K562 (cell line): ENCODE results near the gene ST6GALNAC1. TPM values are rescaled to one million over a fixed set of nuclear protein-coding genes. Genes with fewer than 3 reads are reported as not detected.

Source experiments
- ATAC-seq: fragments of 200-7000 bp; cut with Tn5 transposase; 3 replicates; pipeline ENCODE4 v1.9.1; 2020; ENCODE audit warnings: moderate library complexity
- BruUV-seq: library from RNA; stranded (reverse); fragments of 400-500 nt; replicated peaks from 2 replicates; lab custom pipeline; 2021; lab: Mats Ljungman, UMichigan
- CTCF ChIA-PET: fragments of 300-600 bp; formaldehyde crosslinking; extraction: SDS; loops from one replicate; lab custom pipeline; 2021; ENCODE audit warnings: low intra/inter-chr PET ratio; lab: Yijun Ruan, JAX
- POLR2A ChIA-PET: fragments of 300-600, 350-650 bp; sonication (Branson Sonifier 250); formaldehyde crosslinking; extraction: SDS; loops from one replicate; lab custom pipeline; 2021; ENCODE audit warnings: antibody characterized with exemption, inconsistent platforms; lab: Yijun Ruan, JAX
- DNase-seq, 4 experiments: peaks; one replicate each; pipeline versions ENCODE4 v3.0.0 to v3.0.0-alpha.2; 2011 to 2018; ENCODE audit warnings: low spot score in 3 of 4, mixed read lengths in 3 of 4; ENCODE audit errors: extremely low read depth in 1 of 4
- FAIRE-seq: peaks from 2 replicates; lab custom pipeline; 2011; peaks lifted over from hg19 to GRCh38; lab: Jason Lieb, UNC
- H2AFZ ChIP-seq: 2 replicates; pipeline ENCODE4 v1.6.0; 2011; ENCODE audit warnings: low read depth, low read length, control low read depth, inconsistent platforms
- H3K27ac ChIP-seq: fragments of 200-600 bp; 3 replicates; pipeline ENCODE4 v1.8.0; 2011; ENCODE audit warnings: low read depth, mild to moderate bottlenecking, control low read depth, inconsistent platforms, low read length, moderate library complexity, mixed read lengths; ENCODE audit errors: extremely low read depth
- H3K27me3 ChIP-seq, 2 experiments: fragments of 300-600 bp in 1 of 2; 2 replicates in 1 of 2; 3 replicates in 1 of 2; pipeline versions ENCODE4 v1.6.0 to v1.8.0; 2011; ENCODE audit warnings: inconsistent platforms in 2 of 2, low read length in 2 of 2, mild to moderate bottlenecking in 1 of 2, mixed read lengths in 1 of 2, moderate library complexity in 1 of 2; ENCODE audit not compliant: control insufficient read depth in 2 of 2, insufficient read depth in 2 of 2
- H3K36me3 ChIP-seq: fragments of 300-600 bp; 3 replicates; pipeline ENCODE4 v1.8.0; 2011; ENCODE audit warnings: mild to moderate bottlenecking, low read length, inconsistent platforms; ENCODE audit not compliant: control insufficient read depth, insufficient read depth
- H3K4me1 ChIP-seq, 2 experiments: fragments of 200-600 bp in 1 of 2; replicated peaks in 1 of 2; 2 replicates in 1 of 2; 3 replicates in 1 of 2; pipeline versions ENCODE4 v1.5.1 to v1.8.0; 2011; ENCODE audit warnings: inconsistent platforms in 2 of 2, low read length in 2 of 2, mild to moderate bottlenecking in 1 of 2, mixed read lengths in 1 of 2, moderate library complexity in 1 of 2; ENCODE audit not compliant: control insufficient read depth in 2 of 2, insufficient read depth in 2 of 2
- H3K4me2 ChIP-seq: 2 replicates; pipeline ENCODE4 v1.6.1; 2011; ENCODE audit warnings: low read length, control low read depth, inconsistent platforms, mixed read lengths; ENCODE audit not compliant: insufficient read depth
- H3K4me3 ChIP-seq: fragments of 200-600 bp; sonication (generic), shearing (Covaris generic); 2 replicates; pipeline ENCODE4 v1.5.1; 2016; ENCODE audit warnings: control low read depth, inconsistent platforms
- H3K79me2 ChIP-seq: fragments of 200-600 bp; 3 replicates; pipeline ENCODE4 v1.8.0; 2011; ENCODE audit warnings: low read length, inconsistent platforms; ENCODE audit not compliant: control insufficient read depth, insufficient read depth
- H3K9ac ChIP-seq, 2 experiments: 2 replicates each; pipeline versions ENCODE4 v1.6.0 to v1.6.1; 2011; ENCODE audit warnings: low read depth in 2 of 2, low read length in 2 of 2, control low read depth in 1 of 2, inconsistent platforms in 1 of 2, mild to moderate bottlenecking in 1 of 2, mixed read lengths in 1 of 2; ENCODE audit not compliant: insufficient read depth in 1 of 2
- H3K9me1 ChIP-seq: one replicate; pipeline ENCODE4 v1.6.0; 2011; ENCODE audit warnings: inconsistent platforms, mild to moderate bottlenecking, low read length, moderate library complexity; ENCODE audit not compliant: control insufficient read depth, insufficient read depth
- H3K9me3 ChIP-seq: replicated peaks from 2 replicates; pipeline ENCODE4 v1.5.1; 2011; ENCODE audit warnings: low read depth, low read length, inconsistent platforms; ENCODE audit not compliant: control insufficient read depth, insufficient read depth
- H4K20me1 ChIP-seq: replicated peaks from 2 replicates; pipeline ENCODE4 v1.6.1; 2011; ENCODE audit warnings: low read length, inconsistent platforms, mixed read lengths; ENCODE audit not compliant: control insufficient read depth, insufficient read depth
- AFF1 ChIP-seq, 2 experiments: fragments of 450-650 bp; IDR thresholded peaks; 2 replicates each; pipeline ENCODE4 v1.6.1; 2018; ENCODE audit warnings: mild to moderate bottlenecking in 2 of 2, low read depth in 1 of 2; ENCODE audit not compliant: partially characterized antibody in 2 of 2
- GTF2B ChIP-seq: IDR thresholded peaks from 2 replicates; pipeline ENCODE4 v1.6.1; 2011; ENCODE audit not compliant: insufficient read length; ENCODE audit errors: extremely low read depth
- LEF1 ChIP-seq: fragments of 450-650 bp; IDR thresholded peaks from 2 replicates; pipeline ENCODE4 v1.6.1; 2016; ENCODE audit warnings: mild to moderate bottlenecking
- PHF8 ChIP-seq: fragments of 200-600 bp; sonication (generic); IDR thresholded peaks from 2 replicates; pipeline ENCODE4 v1.6.1; 2012; ENCODE audit warnings: mixed run types, mild to moderate bottlenecking, inconsistent platforms, low read length, moderate library complexity, borderline replicate concordance
- POLR2A ChIP-seq: fragments of 450-650 bp; conservative IDR thresholded peaks from 2 replicates; pipeline ENCODE4 v1.6.1; 2016
- POLR2AphosphoS5 ChIP-seq: IDR thresholded peaks from 2 replicates; pipeline ENCODE4 v1.6.1; 2011; ENCODE audit warnings: mild to moderate bottlenecking, low read depth, low read length, moderate library complexity; ENCODE audit not compliant: control insufficient read depth, insufficient read depth
- POU5F1 ChIP-seq: fragments of 150-350 bp; IDR thresholded peaks from 2 replicates; pipeline ENCODE4 v1.6.1; 2014; ENCODE audit warnings: borderline replicate concordance, low read length, low read depth, mild to moderate bottlenecking; ENCODE audit not compliant: partially characterized antibody
- RBM17 ChIP-seq: fragments of 200-400 bp; formaldehyde crosslinking; IDR thresholded peaks from 2 replicates; pipeline ENCODE4 v1.6.1; 2017; ENCODE audit warnings: low read depth, mild to moderate bottlenecking, low read length, borderline replicate concordance
- TAF9B ChIP-seq: fragments of 450-650 bp; IDR thresholded peaks from 2 replicates; pipeline ENCODE4 v1.6.1; 2018; ENCODE audit warnings: mild to moderate bottlenecking; ENCODE audit not compliant: partially characterized antibody
- ZBTB1 ChIP-seq: sonication (generic); formaldehyde crosslinking; IDR thresholded peaks from 2 replicates; pipeline ENCODE4 v1.8.1; 2023; ENCODE audit warnings: missing genetic modification reagents, low read depth, mild to moderate bottlenecking, borderline replicate concordance
- ZNF592 ChIP-seq: fragments of 450-650 bp; IDR thresholded peaks from 2 replicates; pipeline ENCODE4 v1.6.1; 2017; ENCODE audit warnings: antibody characterized with exemption, mild to moderate bottlenecking
- WGBS: fragments of 100-300 bp; shearing (Covaris generic); methylation state at CpG from one replicate; pipeline ENCODE4 v1.1.6; 2016; ENCODE audit warnings: low coverage, mixed read lengths; ENCODE audit not compliant: insufficient coverage; ENCODE audit errors: missing lambda C conversion rate; 5-methylcytosine and 5-hydroxymethylcytosine counted together
- in situ Hi-C: fragments of 300-500 bp; cut with MboI; formaldehyde crosslinking; loops from 4 replicates; pipeline ENCODE4 v1.15.0; 2018; ENCODE audit warnings: inconsistent platforms, mixed read lengths
- intact Hi-C: fragments of 100-400 bp; cut with micrococcal nuclease; formaldehyde crosslinking; loops from 2 replicates; pipeline ENCODE4 v1.14.2; 2022
- polyA plus RNA-seq, 8 experiments: library from polyadenylated mRNA; depleted of rRNA in 4 of 8; stranded (reverse) in 5 of 8; unstranded in 3 of 8; fragments of >200 nt; fragmentation: Nextera tagmentation in 2 of 8; fragmentation: Illumina TruSeq in 1 of 8; extraction: Ambion mirVana in 2 of 8; extraction: Trizol in 1 of 8; gene quantifications; 2 replicates each; pipeline versions ENCODE4 v1.2.1 to v1.2.3, GENCODE V29; 2011 to 2014; ENCODE audit warnings: inconsistent platforms in 1 of 8, missing spikeins in 1 of 8
- total RNA-seq, 7 experiments: library from RNA; depleted of rRNA in 6 of 7; stranded (reverse); fragments of >200 nt in 6 of 7; fragmentation: Illumina TruSeq in 2 of 7; extraction: Trizol in 2 of 7; gene quantifications; 2 replicates each; pipeline versions ENCODE4 v1.2.1 to v1.2.3, GENCODE V29; 2011 to 2021; ENCODE audit warnings: low replicate concordance in 1 of 7

Gene ST6GALNAC1
- total and polyA plus RNA-seq, 9 of the 15 experiments (the other 6 are each of a cell fraction or from before 2014, with no cell fraction given), result 20.6 to 68.4 (median 50.5) TPM

GRCh38 chr17:76672270-76672851 is 28.8 kb upstream of the ST6GALNAC1 start (continued):
- no peak for TF ChIP-seq ZNF592
- TF ChIP-seq ZBTB1 (CRISPR knock-in tag), result no peak
- no peak for TF ChIP-seq TAF9B

- WGBS, result 20% methylated on average over 17 of the region's 19 CpGs
- FAIRE-seq, result no peak
- H2AFZ ChIP-seq, result peak overlapping the region; percentile 89
- no peak for TF ChIP-seq RBM17
- peak; percentile 81 for TF ChIP-seq POLR2A
- no peak for TF ChIP-seq POU5F1
- peak; percentile 67; the same call in 1 of the 2 replicates for TF ChIP-seq POLR2AphosphoS5
- TF ChIP-seq PHF8, result peak; percentile 53
- TF ChIP-seq AFF1 (IDR thresholded peaks at IDR 0.05; ENCODE audit: low read depth in 1 of 2, partially characterized antibody in 2 of 2), result peak in 1 of 2 experiments; percentile 29
- TF ChIP-seq LEF1, result no peak
- peak; percentile 33 for TF ChIP-seq GTF2B
Measured at GRCh38 chr17:76671912-76672262, 28.3 kb upstream of the ST6GALNAC1 start.

More at GRCh38 chr17:76671912-76672262, 28.3 kb upstream of the ST6GALNAC1 start:
- no TSS peak for BruUV-seq
- no peak for DNase-seq
- POLR2A ChIA-PET, result interaction anchor here (0.7 to 1.9 kb wide), 12 partner anchors 10 to 116 kb away, joined by 3 to 10 read pairs (median 4); partner anchors contain the start of gene SRSF2
- Histone ChIP-seq H3K27ac (peak overlapping the region; percentile 88), H3K36me3 (no peaks in the 10 kb centered on the region), H3K9me1 (no peaks in the 10 kb centered on the region), H3K9ac (peak overlapping the region; percentile 84 to 90; a peak in 3 of 4 replicates), H3K27me3 (no peaks in the 10 kb centered on the region), H3K4me1 (peaks cover 30 to 37% of the 10 kb centered on the region in 2 experiments; a peak in 4 of 5 replicates), H3K4me3 (peak overlapping the region; percentile 60), H3K4me2 (peak overlapping the region; percentile 91), H4K20me1 (no peaks in the 10 kb centered on the region), H3K79me2 (peaks cover 7% of the 10 kb centered on the region; the same call in 2 of the 3 replicates), H3K9me3 (no peaks in the 10 kb centered on the region)
- in situ Hi-C loops (no loop called here), intact Hi-C loops (loop anchor here (5.0 kb wide), 1 partner anchor 35 kb away; no protein-coding TSS in a partner anchor)
- ATAC-seq, result peak; percentile 4
- CTCF ChIA-PET, result no interaction called here
